Dedifferentiated amniotic fluid mesenchymal stem cell (primary cell): ENCODE data around the gene TRIM24.
"Not testable (repeated sequence)": the region's sequence is repeated elsewhere in the genome, so short reads cannot be mapped to it uniquely, and the experiment has no call there.

Experiments used
- DNase-seq: peaks from one replicate; pipeline ENCODE4 v3.0.0-alpha.2; 2016; ENCODE audit errors: extremely low spot score

Gene TRIM24

GRCh38 chr7:138460176-138460648 lies at the start of gene TRIM24:
TSS of gene TRIM24 (plus strand) at chr7:138460259. CDS start at chr7:138460549, 290 bp downstream.
- DNase-seq: no peak

- not testable (repeated sequence) for DNase-seq
Observed at GRCh38 chr7:138412077-138412476, 48.0 kb upstream of the TRIM24 start.

GRCh38 chr7:138412921-138413320 lies 47.1 kb upstream of the TRIM24 start:
- not testable (repeated sequence) for DNase-seq

GRCh38 chr7:138417078-138417700 lies 42.9 kb upstream of the TRIM24 start:
- DNase-seq: no peak

GRCh38 chr7:138417764-138418163 lies 42.3 kb upstream of the TRIM24 start:
- DNase-seq: no peak

GRCh38 chr7:138418403-138418802 lies 41.7 kb upstream of the TRIM24 start:
- not testable (repeated sequence) for DNase-seq

- DNase-seq: no peak
Observed at GRCh38 chr7:138425026-138425425, 35.0 kb upstream of the TRIM24 start.

- DNase-seq: no peak
Observed at GRCh38 chr7:138429577-138430250, 30.3 kb upstream of the TRIM24 start.

GRCh38 chr7:138431517-138431916 lies 28.5 kb upstream of the TRIM24 start:
- DNase-seq: no peak

- no peak for DNase-seq
Observed at GRCh38 chr7:138433583-138434443, 26.2 kb upstream of the TRIM24 start.

GRCh38 chr7:138434597-138435019 lies 25.5 kb upstream of the TRIM24 start:
- DNase-seq: no peak

- DNase-seq: no peak
Observed at GRCh38 chr7:138435231-138435919, 24.7 kb upstream of the TRIM24 start.

- DNase-seq: no peak
Observed at GRCh38 chr7:138436388-138436787, 23.7 kb upstream of the TRIM24 start.

GRCh38 chr7:138440460-138440859 lies 19.6 kb upstream of the TRIM24 start:
- no peak for DNase-seq

GRCh38 chr7:138442822-138443221 lies 17.2 kb upstream of the TRIM24 start:
- no peak for DNase-seq

- DNase-seq: no peak
Observed at GRCh38 chr7:138449580-138449979, 10.5 kb upstream of the TRIM24 start.

GRCh38 chr7:138455609-138456008 lies 4.5 kb upstream of the TRIM24 start:
- DNase-seq: no peak

- no peak for DNase-seq
Observed at GRCh38 chr7:138456220-138456619, 3.8 kb upstream of the TRIM24 start.

- no peak for DNase-seq
Observed at GRCh38 chr7:138458576-138459412, 1.3 kb upstream of the TRIM24 start.

- peak; percentile 98 for DNase-seq
Observed at GRCh38 chr7:138459413-138460175, 465 bp upstream of the TRIM24 start.
